Spleen (tissue), 11 donors: Measurements from ENCODE around the gene PRKCA. TPM values are rescaled to one million over a fixed set of nuclear protein-coding genes. Genes with fewer than 3 reads are reported as not detected.

Experiments
- DNase-seq: peaks from one replicate; pipeline ENCODE4 v3.0.0-alpha.2; 2020
- H3K27ac ChIP-seq, 8 donors: fragments of 200-600 bp; sonication (generic) in 7 of 8; 1 replicate in 4 of 8; 2 replicates in 4 of 8; pipeline versions ENCODE4 v1.5.0 to v1.8.0; 2016 to 2021; ENCODE audit warnings: inconsistent platforms in 4 of 8, mild to moderate bottlenecking in 4 of 8, moderate library complexity in 1 of 8
- H3K27me3 ChIP-seq, 7 donors: fragments of 200-600 bp; sonication (generic) in 6 of 7; replicated peaks in 1 of 7; 1 replicate in 4 of 7; 2 replicates in 3 of 7; pipeline versions ENCODE4 v1.5.0 to v1.8.0; 2016 to 2021; ENCODE audit warnings: inconsistent platforms in 3 of 7, mild to moderate bottlenecking in 1 of 7
- H3K36me3 ChIP-seq, 6 donors: fragments of 200-600 bp; sonication (generic) in 5 of 6; 1 replicate in 4 of 6; 2 replicates in 2 of 6; pipeline versions ENCODE4 v1.5.0 to v1.8.0; 2016 to 2021; ENCODE audit warnings: inconsistent platforms in 2 of 6
- H3K4me1 ChIP-seq, 6 donors: fragments of 200-600 bp; sonication (generic) in 5 of 6; 1 replicate in 3 of 6; 2 replicates in 3 of 6; pipeline versions ENCODE4 v1.5.0 to v1.8.0; 2016 to 2021; ENCODE audit warnings: inconsistent platforms in 3 of 6
- H3K4me3 ChIP-seq, 8 donors: fragments of 200-600 bp; sonication (generic) in 7 of 8; 1 replicate in 4 of 8; 2 replicates in 4 of 8; pipeline versions ENCODE4 v1.5.0 to v1.8.0; 2016 to 2021; ENCODE audit warnings: inconsistent platforms in 4 of 8, mild to moderate bottlenecking in 4 of 8, moderate library complexity in 2 of 8
- H3K9me3 ChIP-seq, 8 donors: fragments of 200-600 bp; sonication (generic) in 7 of 8; 1 replicate in 4 of 8; 2 replicates in 4 of 8; pipeline versions ENCODE4 v1.5.0 to v1.8.0; 2016 to 2021; ENCODE audit warnings: inconsistent platforms in 4 of 8
- POLR2A ChIP-seq, 3 donors: fragments of 450-650 bp; IDR thresholded peaks; one replicate each; pipeline ENCODE4 v1.5.1; 2017; ENCODE audit warnings: antibody characterized with exemption in 3 of 3, mild to moderate bottlenecking in 1 of 3
- POLR2AphosphoS5 ChIP-seq, 3 donors: sonication (generic); formaldehyde crosslinking; IDR thresholded peaks; one replicate each; pipeline ENCODE4 v1.5.1; 2017; ENCODE audit warnings: antibody characterized with exemption in 3 of 3
- WGBS, 5 donors: extraction: QIAGEN DNeasy Blood & Tissue Kit in 3 of 5; methylation state at CpG; one replicate each; pipeline versions ENCODE4 v1.1.5 to v1.1.7; 2013 to 2018; 5-methylcytosine and 5-hydroxymethylcytosine counted together
- intact Hi-C: fragments of 100-400 bp; cut with DNase I; formaldehyde crosslinking; loops from one replicate; pipeline ENCODE4 v1.15.0; 2023; ENCODE audit warnings: low total_unique reads
- polyA plus RNA-seq, 3 donors: library from polyadenylated mRNA; stranded (reverse); fragments of 200-250 nt; gene quantifications; one replicate each; pipeline ENCODE4 v1.2.1, GENCODE V29; 2013
- total RNA-seq, 7 donors: library from RNA; depleted of rRNA in 3 of 7; stranded (reverse); fragments of >200 nt in 3 of 7; fragmentation: NEBNext Ultra II Directional in 4 of 7; extraction: Animal tissue kit (Norgen Biotek cat#: 25700) in 4 of 7; gene quantifications; one replicate each; pipeline versions ENCODE4 v1.1.0 to v1.2.1, GENCODE V29; 2016 to 2021
- TF ChIP-seq, protein P1 (sequence below), 11 experiments: fragments of 200-600 bp in 7 of 11; fragments of 450-650 bp in 4 of 11; sonication (generic) in 4 of 11; IDR thresholded peaks in 8 of 11; conservative IDR thresholded peaks in 3 of 11; 1 replicate in 7 of 11; 2 replicates in 4 of 11; pipeline versions ENCODE4 v1.4.0 to v1.8.0; 2016 to 2021; ENCODE audit warnings: antibody characterized with exemption in 11 of 11, inconsistent platforms in 4 of 11, mild to moderate bottlenecking in 1 of 11
- donor health status: healthy with polysubstance abuse.
- donor health status: DM: no; HTN: no; CAD: no; lungs with moderate emphysema.
- donor health status: DM: no; HTN: no; CAD: no.
- donor health status: Bipolar disorder and iron deficiency.
- donor health status: healthy.
- donor health status: DM: no; HTN: no; CAD: no.
- donor health status: DM: yes; HTN: yes; CAD: no.

PRKCA gene
- total and polyA plus RNA-seq, 10 donors: 1.7 to 59.7 (median 31.2) TPM

DNA sequence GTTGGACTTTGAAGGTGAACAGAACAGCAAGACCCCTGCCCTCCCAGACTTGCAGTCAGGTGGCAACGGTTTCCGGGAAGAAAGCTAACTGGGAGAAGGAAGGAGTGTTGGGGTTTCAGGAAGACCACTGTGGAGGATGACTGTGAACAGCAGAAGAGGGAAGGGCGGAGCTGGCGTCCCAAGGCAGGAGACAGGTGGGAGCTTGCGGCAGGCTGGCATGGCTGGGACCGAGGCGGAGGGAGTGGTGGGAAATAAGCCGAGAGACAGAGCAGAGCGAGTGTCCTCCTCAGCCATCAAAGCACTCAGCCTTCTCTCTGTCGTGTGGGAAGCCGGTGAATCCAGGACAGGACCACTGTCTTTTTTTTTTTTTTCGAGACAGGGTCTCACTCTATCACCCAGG is 424.0 kb downstream of the PRKCA start:
- Histone ChIP-seq H3K9me3 (no peaks in the 10 kb centered on the region), H3K4me1 (peaks cover 0 to 6% (median 0%) of the 10 kb centered on the region in 6 donors), H3K36me3 (no peaks in the 10 kb centered on the region), H3K4me3 (no peak overlapping the region), H3K27ac (no peak overlapping the region), H3K27me3 (no peaks in the 10 kb centered on the region)
- no peak for DNase-seq
- 91 to 96% (median 93%) methylated on average over 12 of the region's 12 CpGs for WGBS, 5 donors
- TF ChIP-seq, protein P1, sequence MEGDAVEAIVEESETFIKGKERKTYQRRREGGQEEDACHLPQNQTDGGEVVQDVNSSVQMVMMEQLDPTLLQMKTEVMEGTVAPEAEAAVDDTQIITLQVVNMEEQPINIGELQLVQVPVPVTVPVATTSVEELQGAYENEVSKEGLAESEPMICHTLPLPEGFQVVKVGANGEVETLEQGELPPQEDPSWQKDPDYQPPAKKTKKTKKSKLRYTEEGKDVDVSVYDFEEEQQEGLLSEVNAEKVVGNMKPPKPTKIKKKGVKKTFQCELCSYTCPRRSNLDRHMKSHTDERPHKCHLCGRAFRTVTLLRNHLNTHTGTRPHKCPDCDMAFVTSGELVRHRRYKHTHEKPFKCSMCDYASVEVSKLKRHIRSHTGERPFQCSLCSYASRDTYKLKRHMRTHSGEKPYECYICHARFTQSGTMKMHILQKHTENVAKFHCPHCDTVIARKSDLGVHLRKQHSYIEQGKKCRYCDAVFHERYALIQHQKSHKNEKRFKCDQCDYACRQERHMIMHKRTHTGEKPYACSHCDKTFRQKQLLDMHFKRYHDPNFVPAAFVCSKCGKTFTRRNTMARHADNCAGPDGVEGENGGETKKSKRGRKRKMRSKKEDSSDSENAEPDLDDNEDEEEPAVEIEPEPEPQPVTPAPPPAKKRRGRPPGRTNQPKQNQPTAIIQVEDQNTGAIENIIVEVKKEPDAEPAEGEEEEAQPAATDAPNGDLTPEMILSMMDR (IDR thresholded peaks at IDR 0.05 in 8 of 11, conservative IDR thresholded peaks at IDR 0.05 in 3 of 11): no peak
- no peak for TF ChIP-seq POLR2AphosphoS5 (IDR thresholded peaks at IDR 0.05)
- TF ChIP-seq POLR2A (IDR thresholded peaks at IDR 0.05): no peak
- intact Hi-C loops: no loop called here

DNA sequence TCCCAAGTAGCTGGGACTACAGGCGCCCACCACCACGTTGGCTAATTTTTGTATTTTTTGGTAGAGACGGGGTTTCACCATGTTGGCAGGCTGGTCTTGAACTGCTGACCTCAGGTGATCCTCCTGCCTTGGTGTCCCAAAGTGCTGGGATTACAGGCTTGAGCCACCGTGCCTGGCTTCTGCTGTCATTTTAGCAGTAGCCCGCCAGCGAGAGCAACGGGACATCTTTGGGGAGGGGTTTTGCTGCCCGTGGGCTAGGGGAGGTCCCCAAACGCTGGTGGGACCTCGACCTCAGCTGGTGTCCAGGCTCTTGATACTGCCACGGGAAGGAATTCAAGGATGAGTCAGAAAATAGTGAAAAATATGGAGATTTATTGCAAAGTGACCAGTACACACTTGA is 424.4 kb downstream of the PRKCA start:
- intact Hi-C loops: no loop called here
- no peak overlapping the region for H3K27ac ChIP-seq
- 79 to 90% (median 85%) methylated on average over 11 of the region's 11 CpGs for WGBS, 5 donors
- no peaks in the 10 kb centered on the region for H3K36me3 ChIP-seq
- TF ChIP-seq, protein P1 (IDR thresholded peaks at IDR 0.05 in 8 of 11, conservative IDR thresholded peaks at IDR 0.05 in 3 of 11): no peak
- TF ChIP-seq POLR2AphosphoS5 (IDR thresholded peaks at IDR 0.05) (no peak), POLR2A (IDR thresholded peaks at IDR 0.05) (no peak)
- H3K27me3 ChIP-seq: no peaks in the 10 kb centered on the region
- peaks cover 0 to 6% (median 0%) of the 10 kb centered on the region in 6 donors for H3K4me1 ChIP-seq
- no peaks in the 10 kb centered on the region for H3K9me3 ChIP-seq
- no peak overlapping the region for H3K4me3 ChIP-seq
- no peak for DNase-seq

DNA sequence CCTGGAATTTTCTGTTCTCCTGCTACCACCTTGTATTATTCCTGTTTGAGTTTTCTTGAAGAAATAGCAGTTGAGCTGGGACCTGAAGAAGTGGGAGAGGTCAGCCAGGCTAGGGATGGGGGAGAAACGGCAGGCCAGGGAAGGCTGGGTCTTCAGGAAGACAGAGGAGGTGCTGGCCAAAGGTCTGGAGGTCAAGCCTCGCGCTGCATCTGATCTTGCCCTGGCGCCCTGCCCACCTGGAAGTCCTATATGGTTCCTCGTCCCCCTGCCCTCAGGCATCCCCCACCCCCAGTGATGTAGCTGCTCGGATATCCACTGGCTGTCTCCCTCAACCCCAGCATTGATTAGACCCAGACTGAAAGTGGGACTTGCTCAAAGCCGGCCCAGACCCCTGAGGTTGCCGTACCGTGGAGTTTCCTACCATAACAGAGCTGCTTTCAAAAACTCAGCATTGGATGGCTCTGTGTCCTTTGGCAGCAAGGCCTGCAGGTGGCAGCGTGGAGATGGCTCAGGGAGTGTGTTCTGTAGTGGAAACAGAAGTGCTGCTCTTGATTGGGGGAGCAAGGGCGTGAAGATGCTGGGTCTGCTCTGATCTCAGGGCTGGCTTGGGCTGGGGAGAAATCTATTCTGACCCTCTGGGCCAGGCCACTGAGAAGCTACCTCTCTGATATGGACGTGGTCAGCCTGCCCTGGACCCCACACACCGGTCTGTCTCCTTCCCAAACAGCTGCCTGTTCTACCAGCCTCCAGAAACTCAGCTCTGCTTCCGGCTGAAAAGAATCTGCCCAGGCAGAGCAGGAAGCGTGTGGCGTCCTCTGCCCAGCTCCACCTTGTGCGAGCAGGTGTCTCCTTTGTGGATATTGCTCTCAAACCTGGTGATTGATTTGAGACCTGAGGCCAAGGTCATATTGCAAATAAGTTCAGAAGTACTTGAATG is 425.5 kb downstream of the PRKCA start:
- TF ChIP-seq, protein P1 (IDR thresholded peaks at IDR 0.05 in 8 of 11, conservative IDR thresholded peaks at IDR 0.05 in 3 of 11): peak in 7 of 11 experiments; percentile 41 to 63 (median 46)
- TF ChIP-seq POLR2A (IDR thresholded peaks at IDR 0.05) (no peak), POLR2AphosphoS5 (IDR thresholded peaks at IDR 0.05) (no peak)
- Histone ChIP-seq H3K4me1 (peaks cover 0 to 6% (median 0%) of the 10 kb centered on the region in 6 donors), H3K36me3 (no peaks in the 10 kb centered on the region), H3K4me3 (no peak overlapping the region), H3K9me3 (no peaks in the 10 kb centered on the region), H3K27me3 (no peaks in the 10 kb centered on the region), H3K27ac (no peak overlapping the region)
- peak; percentile 81 for DNase-seq
- 47 to 55% (median 54%) methylated on average over 16 to 17 of the region's 17 CpGs for WGBS, 5 donors
- intact Hi-C loops: no loop called here

DNA sequence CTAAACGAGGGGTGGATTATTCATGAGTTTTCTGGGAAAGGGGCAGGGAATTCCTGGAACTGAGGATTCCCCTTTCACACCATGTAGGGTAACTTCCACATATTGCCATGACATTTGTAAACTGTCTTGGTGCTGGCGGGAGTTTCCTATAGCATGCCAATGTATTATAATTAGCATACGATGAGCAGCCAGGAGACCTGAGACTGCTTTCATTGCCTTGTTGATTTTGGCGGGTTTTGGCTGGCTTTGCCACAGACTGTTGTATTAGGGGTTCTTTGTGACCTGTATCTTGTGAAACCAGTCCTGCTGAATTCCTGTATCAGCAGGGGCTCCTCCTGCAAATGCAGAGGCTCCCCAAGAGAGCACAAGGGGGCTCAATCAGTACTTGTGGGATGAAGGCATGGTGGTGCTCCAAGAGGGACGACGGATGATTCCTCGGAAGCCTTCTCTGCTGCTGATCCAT is 428.1 kb downstream of the PRKCA start:
- Histone ChIP-seq H3K27me3 (no peaks in the 10 kb centered on the region), H3K4me3 (no peak overlapping the region), H3K36me3 (peaks cover 0 to 16% (median 0%) of the 10 kb centered on the region in 6 donors), H3K4me1 (peaks cover 0 to 6% (median 0%) of the 10 kb centered on the region in 6 donors), H3K9me3 (no peaks in the 10 kb centered on the region), H3K27ac (no peak overlapping the region)
- WGBS, 5 donors: 83 to 91% (median 88%) methylated on average over 7 of the region's 7 CpGs
- intact Hi-C loops: no loop called here
- DNase-seq: no peak
- TF ChIP-seq, protein P1 (IDR thresholded peaks at IDR 0.05 in 8 of 11, conservative IDR thresholded peaks at IDR 0.05 in 3 of 11): no peak
- TF ChIP-seq POLR2A (IDR thresholded peaks at IDR 0.05) (no peak), POLR2AphosphoS5 (IDR thresholded peaks at IDR 0.05) (no peak)
